ENCODE results near the gene HUWE1. TPM values are rescaled to one million over a fixed set of nuclear protein-coding genes. Genes with fewer than 3 reads are reported as not detected.

The HUWE1 gene
- total RNA-seq, 1 donor from 2014 or later, result 48.4 TPM

- Histone ChIP-seq H3K27me3 (ENCODE audit: control insufficient read depth, insufficient read depth, low read length) (no peaks in the 10 kb centered on the region), H3K36me3 (ENCODE audit: control insufficient read depth, insufficient read depth, low read length) (peaks cover 25% of the 10 kb centered on the region), H3K4me3 (ENCODE audit: low read depth, low read length) (no peak overlapping the region)
- FAIRE-seq (no peak), DNase-seq (ENCODE audit: low read depth) (no peak)
- TF ChIP-seq, protein P1, sequence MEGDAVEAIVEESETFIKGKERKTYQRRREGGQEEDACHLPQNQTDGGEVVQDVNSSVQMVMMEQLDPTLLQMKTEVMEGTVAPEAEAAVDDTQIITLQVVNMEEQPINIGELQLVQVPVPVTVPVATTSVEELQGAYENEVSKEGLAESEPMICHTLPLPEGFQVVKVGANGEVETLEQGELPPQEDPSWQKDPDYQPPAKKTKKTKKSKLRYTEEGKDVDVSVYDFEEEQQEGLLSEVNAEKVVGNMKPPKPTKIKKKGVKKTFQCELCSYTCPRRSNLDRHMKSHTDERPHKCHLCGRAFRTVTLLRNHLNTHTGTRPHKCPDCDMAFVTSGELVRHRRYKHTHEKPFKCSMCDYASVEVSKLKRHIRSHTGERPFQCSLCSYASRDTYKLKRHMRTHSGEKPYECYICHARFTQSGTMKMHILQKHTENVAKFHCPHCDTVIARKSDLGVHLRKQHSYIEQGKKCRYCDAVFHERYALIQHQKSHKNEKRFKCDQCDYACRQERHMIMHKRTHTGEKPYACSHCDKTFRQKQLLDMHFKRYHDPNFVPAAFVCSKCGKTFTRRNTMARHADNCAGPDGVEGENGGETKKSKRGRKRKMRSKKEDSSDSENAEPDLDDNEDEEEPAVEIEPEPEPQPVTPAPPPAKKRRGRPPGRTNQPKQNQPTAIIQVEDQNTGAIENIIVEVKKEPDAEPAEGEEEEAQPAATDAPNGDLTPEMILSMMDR (IDR thresholded peaks at IDR 0.05; ENCODE audit: insufficient read depth, low read length, severe bottlenecking), result no peak
These were observed 123.2 kb downstream of the HUWE1 start for GRCh38 chrX:53563324-53563723.

- FAIRE-seq (no peak), DNase-seq (ENCODE audit: low read depth) (no peak)
- no peak overlapping the region for H3K4me3 ChIP-seq (ENCODE audit: low read depth, low read length)
- no peaks in the 10 kb centered on the region for H3K27me3 ChIP-seq (ENCODE audit: control insufficient read depth, insufficient read depth, low read length)
- TF ChIP-seq, protein P1 (IDR thresholded peaks at IDR 0.05; ENCODE audit: insufficient read depth, low read length, severe bottlenecking), result no peak
- peaks cover 25% of the 10 kb centered on the region for H3K36me3 ChIP-seq (ENCODE audit: control insufficient read depth, insufficient read depth, low read length)
These were observed 124.6 kb downstream of the HUWE1 start for GRCh38 chrX:53561912-53562311.

DNA sequence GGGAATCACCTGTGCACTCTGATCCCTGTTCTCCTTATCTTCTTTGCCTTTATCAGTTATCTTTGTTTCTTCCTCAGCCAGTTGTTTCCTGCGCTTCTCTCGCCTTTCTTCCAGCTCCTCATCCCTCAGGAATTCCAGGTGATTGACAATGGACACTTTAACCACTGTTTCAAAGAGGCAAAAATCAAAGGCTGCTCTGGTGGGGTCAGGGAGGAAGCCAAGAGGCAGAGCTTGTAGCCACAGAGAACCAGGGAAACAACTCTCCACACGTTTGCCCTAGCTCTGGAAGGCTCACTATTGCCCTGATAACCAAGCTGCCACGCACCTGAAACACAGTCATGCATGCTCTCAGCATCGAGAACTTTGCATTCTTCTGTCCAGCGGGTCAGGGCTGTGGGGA is 127.9 kb downstream of the HUWE1 start:
- DNase-seq (ENCODE audit: low read depth) (no peak), FAIRE-seq (peak; percentile 13)
- TF ChIP-seq, protein P1 (IDR thresholded peaks at IDR 0.05; ENCODE audit: insufficient read depth, low read length, severe bottlenecking), result no peak
- H3K36me3 ChIP-seq (ENCODE audit: control insufficient read depth, insufficient read depth, low read length), result peaks cover 26% of the 10 kb centered on the region
- no peak overlapping the region for H3K4me3 ChIP-seq (ENCODE audit: low read depth, low read length)
- H3K27me3 ChIP-seq (ENCODE audit: control insufficient read depth, insufficient read depth, low read length), result no peaks in the 10 kb centered on the region

GRCh38 chrX:53556868-53557267 is 129.7 kb downstream of the HUWE1 start:
- TF ChIP-seq, protein P1 (IDR thresholded peaks at IDR 0.05; ENCODE audit: insufficient read depth, low read length, severe bottlenecking), result no peak
- H3K4me3 ChIP-seq (ENCODE audit: low read depth, low read length), result no peak overlapping the region
- H3K27me3 ChIP-seq (ENCODE audit: control insufficient read depth, insufficient read depth, low read length), result no peaks in the 10 kb centered on the region
- no peak for DNase-seq (ENCODE audit: low read depth)
- H3K36me3 ChIP-seq (ENCODE audit: control insufficient read depth, insufficient read depth, low read length), result peaks cover 27% of the 10 kb centered on the region
- no peak for FAIRE-seq

DNA sequence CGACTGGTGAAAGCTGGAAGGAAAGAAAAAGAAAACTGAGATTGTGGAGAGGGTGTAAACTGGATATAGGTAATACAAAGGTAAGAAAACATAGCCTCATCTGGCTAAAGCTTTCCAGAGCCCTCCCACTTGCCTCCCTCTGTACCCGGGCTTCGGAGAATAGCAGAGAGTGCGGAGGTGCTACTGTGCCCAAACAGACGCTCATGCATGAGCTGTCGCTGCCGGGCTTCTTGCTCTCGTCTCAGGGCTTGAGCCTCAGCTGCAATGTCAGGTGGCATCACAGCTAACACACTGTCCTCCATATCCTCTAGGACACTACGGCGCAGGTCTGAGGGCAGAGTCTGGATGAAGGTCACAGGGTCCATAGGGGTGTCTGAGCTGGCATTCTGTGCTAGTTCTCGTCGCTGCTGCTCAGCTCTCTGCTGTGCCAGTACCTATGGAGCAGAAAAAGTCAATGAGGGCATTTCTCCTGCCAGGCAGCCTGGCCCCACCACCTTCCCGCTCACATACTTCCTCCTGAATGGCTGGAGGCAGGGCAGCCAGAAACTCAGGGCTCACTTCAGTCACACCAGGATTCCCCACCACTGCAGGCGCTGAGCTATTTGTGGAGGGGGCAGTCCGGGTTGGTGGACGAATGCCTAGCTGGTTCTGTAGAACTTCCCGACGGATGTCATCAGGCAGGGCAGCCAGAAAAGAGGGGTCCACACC is 135.6 kb downstream of the HUWE1 start:
- peaks cover 24% of the 10 kb centered on the region for H3K36me3 ChIP-seq (ENCODE audit: control insufficient read depth, insufficient read depth, low read length)

More for the DNA sequence above, 135.6 kb downstream of the HUWE1 start:
- DNase-seq (ENCODE audit: low read depth) (no peak), FAIRE-seq (peak; percentile 23)
- TF ChIP-seq, protein P1 (IDR thresholded peaks at IDR 0.05; ENCODE audit: insufficient read depth, low read length, severe bottlenecking), result no peak
- Histone ChIP-seq H3K4me3 (ENCODE audit: low read depth, low read length) (no peak overlapping the region), H3K27me3 (ENCODE audit: control insufficient read depth, insufficient read depth, low read length) (no peaks in the 10 kb centered on the region)

Data from bronchial epithelial cell (primary cell).